PFSK-1 (cell line): ENCODE data around the gene FGF14.

Experiments
- FOXP2 ChIP-seq: optimal IDR thresholded peaks from 2 replicates; pipeline ENCODE3; 2011; ENCODE audit warnings: borderline replicate concordance, control low read depth, inconsistent platforms; ENCODE audit not compliant: insufficient read depth; ENCODE audit errors: extremely low read length, extremely low read depth
- POLR2AphosphoS5 ChIP-seq: IDR thresholded peaks from 2 replicates; pipeline ENCODE4 v1.6.1; 2012; ENCODE audit warnings: low read depth, mild to moderate bottlenecking, control low read depth, low read length, moderate library complexity
- SIN3A ChIP-seq: IDR thresholded peaks from 2 replicates; pipeline ENCODE4 v1.6.1; 2012; ENCODE audit warnings: mild to moderate bottlenecking, low read length, moderate library complexity, borderline replicate concordance; ENCODE audit not compliant: insufficient read depth
- TAF1 ChIP-seq: IDR thresholded peaks from 2 replicates; pipeline ENCODE4 v1.6.1; 2012; ENCODE audit warnings: low read length, control low read depth, borderline replicate concordance; ENCODE audit not compliant: insufficient read depth
- TF ChIP-seq, protein P1 (sequence below), 2 experiments: IDR thresholded peaks; 2 replicates each; pipeline versions ENCODE4 v1.6.1 to v1.8.0; 2011 to 2012; ENCODE audit warnings: low read depth in 2 of 2, low read length in 2 of 2, control low read depth in 1 of 2, inconsistent platforms in 1 of 2, mild to moderate bottlenecking in 1 of 2, moderate library complexity in 1 of 2; ENCODE audit not compliant: insufficient read depth in 1 of 2

DNA sequence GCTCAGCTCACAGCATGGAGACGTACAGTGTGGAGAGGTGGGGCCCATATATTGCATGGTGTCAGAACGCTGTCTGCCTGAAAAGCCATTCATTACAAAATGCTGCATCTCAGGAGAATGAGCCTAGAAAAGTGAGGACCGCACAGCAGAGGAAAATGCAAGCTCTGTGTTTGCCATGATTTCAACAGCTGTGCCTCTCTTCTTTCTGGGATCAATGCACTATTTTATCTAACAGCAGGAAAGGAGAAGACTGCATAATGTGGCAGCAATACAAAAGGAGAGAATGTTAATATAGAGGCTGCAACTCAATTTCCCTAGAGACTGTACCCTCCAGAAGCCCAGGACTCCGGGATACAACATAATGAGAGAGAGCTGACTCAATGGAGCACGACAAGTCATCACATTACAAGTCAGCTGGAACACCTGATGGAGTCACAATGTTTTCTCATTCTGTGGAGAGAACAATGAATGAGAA, 368.0 kb downstream of the FGF14 start:
- TF ChIP-seq, protein P1, sequence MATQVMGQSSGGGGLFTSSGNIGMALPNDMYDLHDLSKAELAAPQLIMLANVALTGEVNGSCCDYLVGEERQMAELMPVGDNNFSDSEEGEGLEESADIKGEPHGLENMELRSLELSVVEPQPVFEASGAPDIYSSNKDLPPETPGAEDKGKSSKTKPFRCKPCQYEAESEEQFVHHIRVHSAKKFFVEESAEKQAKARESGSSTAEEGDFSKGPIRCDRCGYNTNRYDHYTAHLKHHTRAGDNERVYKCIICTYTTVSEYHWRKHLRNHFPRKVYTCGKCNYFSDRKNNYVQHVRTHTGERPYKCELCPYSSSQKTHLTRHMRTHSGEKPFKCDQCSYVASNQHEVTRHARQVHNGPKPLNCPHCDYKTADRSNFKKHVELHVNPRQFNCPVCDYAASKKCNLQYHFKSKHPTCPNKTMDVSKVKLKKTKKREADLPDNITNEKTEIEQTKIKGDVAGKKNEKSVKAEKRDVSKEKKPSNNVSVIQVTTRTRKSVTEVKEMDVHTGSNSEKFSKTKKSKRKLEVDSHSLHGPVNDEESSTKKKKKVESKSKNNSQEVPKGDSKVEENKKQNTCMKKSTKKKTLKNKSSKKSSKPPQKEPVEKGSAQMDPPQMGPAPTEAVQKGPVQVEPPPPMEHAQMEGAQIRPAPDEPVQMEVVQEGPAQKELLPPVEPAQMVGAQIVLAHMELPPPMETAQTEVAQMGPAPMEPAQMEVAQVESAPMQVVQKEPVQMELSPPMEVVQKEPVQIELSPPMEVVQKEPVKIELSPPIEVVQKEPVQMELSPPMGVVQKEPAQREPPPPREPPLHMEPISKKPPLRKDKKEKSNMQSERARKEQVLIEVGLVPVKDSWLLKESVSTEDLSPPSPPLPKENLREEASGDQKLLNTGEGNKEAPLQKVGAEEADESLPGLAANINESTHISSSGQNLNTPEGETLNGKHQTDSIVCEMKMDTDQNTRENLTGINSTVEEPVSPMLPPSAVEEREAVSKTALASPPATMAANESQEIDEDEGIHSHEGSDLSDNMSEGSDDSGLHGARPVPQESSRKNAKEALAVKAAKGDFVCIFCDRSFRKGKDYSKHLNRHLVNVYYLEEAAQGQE (IDR thresholded peaks at IDR 0.05; ENCODE audit: insufficient read depth in 1 of 2, low read depth in 2 of 2, low read length in 2 of 2): no peak
- TF ChIP-seq TAF1: no peak
- TF ChIP-seq POLR2AphosphoS5: no peak
- TF ChIP-seq FOXP2: no peak
- no peak for TF ChIP-seq SIN3A
